ENCODE measurements around the gene KCTD13. TPM values are rescaled to one million over a fixed set of nuclear protein-coding genes. Genes with fewer than 3 reads are reported as not detected.
"Not testable (repeated sequence)": the region's sequence is repeated elsewhere in the genome, so short reads cannot be mapped to it uniquely, and the experiment has no call there.

Gene KCTD13
- total RNA-seq, 1 donor from 2014 or later = 6.9 TPM

DNA sequence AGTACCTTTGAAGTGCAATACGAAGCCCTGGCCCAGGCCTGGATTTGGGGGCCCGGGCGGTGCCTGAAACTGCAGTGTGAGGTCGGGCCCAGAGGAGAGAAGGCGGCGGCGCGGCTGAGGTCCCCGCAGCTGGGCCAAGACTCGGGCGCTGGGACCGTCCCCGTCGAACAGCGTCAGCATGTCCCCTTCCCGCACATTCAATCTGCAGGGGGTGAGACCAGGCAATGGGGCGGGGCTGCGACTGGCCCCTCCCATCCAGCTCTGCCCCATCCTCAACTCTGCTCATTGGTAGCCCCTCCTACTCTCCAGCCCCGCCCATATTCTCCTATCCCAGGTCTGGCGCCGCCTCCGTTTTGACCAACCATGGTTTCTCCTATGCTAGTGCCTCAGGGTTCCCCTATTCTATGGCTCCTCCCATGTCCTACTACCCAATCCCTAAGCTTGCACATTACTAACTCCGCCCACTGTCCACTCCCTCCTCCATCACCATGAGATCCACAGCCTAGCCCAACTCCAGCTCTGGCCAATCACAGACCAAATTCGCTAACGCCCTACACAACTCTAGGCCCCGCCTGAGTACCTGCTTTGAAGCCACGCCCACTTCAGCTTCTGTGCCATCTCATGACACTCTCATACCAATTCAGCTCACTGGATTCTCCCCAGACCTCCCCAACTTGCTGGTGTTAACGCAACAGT, 48.6 kb downstream of the KCTD13 start:
- DNase-seq = no peak

DNA sequence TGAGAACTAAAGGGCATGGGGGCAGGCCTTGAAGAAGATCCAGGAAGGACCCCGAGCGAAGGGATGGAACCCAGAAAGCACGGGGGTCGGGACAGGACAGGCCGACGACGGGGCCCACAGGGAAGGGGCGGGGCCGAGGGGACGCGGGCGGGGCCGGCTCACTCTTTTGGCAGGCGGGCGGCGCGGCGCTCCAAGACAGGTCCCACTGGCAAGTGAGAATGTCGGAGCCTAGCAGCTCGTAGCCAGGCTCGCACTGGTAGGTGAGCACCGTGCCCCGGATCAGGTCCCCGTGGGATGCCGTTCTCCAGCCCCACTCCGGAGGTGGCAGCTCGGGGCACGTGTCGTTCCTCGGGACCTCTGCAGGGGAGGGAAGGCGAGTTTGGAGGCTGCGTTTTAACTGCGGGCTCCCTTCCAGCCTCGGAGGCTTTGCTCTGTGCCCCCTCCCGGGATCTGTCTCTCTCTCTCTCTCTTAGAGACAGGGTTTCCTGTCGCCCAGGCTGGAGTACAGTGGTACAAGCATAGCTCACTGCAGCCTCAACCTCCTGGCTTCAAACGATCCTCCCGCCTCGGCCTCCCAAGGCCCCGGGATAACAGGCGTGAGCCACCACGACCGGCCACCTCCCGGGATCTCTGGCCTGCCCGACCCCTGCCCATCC, 49.3 kb downstream of the KCTD13 start:
- DNase-seq = no peak

DNA sequence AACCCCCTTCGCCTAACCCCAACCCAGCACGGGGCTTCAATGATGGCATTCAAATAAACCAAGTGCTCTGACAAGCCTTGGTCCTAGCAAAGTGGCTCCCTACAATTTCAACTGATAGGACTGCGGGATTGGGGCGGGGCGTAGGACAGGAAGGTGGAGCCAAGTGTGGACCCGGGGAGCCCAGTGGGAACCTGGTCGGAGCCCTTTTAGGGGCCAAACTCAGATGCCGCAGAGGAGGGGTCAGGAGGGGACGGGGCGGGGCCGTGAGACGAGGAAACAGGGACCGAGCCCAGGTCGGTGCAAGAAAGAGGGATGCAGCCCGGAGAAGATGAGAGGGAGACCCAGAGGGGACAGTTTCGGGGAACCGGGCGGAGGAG, 49.8 kb downstream of the KCTD13 start:
- DNase-seq = no peak

DNA sequence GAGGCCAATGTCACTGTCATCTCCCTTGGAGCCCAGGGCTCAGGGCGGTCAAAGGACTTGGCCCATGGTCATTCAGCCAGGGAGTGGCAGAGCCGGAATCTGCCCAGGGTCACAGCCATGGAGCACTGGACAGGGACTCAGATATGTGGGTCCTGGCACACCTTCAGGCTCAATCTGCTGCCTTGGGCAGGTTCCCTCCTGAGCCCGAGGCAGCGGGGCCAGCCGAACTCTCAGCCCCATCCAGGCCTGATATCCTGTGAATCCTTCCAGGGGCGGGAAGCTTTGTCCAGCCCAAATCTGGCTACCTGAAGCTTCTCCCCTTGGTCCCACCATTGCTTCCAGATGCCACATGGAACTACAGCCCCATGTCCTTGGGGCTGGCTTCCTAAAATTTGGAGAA, 50.8 kb downstream of the KCTD13 start:
- DNase-seq = no peak

DNA sequence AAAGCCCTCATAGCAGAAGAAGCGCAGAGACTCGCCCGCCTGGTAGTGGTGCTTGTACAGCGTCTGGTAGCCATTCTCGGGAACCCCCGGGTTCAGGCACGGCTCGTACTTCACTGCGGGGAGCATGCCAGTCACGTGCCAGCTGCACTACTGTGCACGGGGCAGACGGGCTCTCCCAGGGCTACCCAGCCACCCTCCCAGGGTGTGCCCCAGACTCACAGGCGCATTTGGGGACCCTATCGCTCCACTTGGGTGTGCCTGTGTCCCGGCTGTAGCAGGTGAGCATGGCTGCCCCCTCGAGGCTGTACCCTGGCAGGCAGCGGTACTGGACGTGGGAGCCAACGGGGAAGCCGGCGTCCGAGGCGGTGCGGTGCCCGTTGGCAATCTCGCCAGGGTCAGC, 52.7 kb downstream of the KCTD13 start:
- no peak for DNase-seq

DNA sequence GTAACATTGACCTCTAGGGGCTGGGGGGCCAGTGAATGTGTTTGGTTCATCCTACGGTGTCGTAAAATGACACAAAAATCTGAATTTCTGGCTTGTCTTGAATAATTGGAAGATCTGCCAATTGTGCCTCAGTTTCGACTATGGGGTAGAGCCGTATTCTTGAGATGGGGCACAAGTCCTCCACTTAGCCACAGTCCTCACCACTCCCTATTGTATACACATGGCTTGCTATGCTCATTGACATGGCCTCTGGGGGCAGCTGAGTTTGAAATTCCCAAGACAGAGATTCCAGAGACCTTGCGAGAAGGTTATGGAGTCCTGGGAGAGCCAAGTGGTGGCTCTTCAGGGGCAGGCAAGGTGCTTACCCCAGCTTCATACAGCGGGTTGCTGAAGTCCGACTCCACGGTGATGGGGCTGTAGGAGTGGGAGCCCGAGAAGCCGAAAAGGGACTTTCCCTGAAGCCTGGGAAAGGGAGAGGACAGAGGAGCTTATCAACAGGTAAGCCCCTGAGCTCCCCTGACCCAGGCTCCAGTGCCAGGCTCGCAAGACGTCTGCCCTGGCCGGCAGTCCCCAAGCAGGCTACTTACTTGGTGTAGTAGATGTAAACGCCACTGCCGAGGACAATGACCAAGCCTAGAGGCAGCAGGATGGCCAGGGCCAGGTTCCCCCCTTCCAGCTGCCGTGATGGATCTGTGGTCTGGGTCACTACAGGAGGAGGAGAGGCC, 54.0 kb downstream of the KCTD13 start:
- DNase-seq = no peak

DNA sequence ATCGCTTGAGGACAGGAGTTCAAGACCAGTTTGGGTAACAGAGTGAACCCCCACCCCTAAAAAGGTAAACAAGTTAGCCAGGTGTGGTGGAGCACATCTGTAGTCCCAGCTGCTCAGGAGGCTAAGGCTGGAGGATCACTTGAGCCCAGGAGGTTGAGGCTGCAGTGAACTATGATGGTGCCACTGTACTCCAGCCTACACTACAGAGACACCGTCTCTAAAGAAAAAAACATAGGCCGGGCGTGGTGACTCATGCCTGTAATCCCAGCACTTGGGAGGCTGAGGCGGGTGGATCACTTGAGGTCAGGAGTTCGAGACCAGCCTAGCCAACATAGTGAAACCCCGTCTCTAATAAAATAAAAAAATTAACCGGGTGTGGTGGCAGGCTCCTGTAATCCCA, 57.0 kb downstream of the KCTD13 start:
- not testable (repeated sequence) for DNase-seq

DNA sequence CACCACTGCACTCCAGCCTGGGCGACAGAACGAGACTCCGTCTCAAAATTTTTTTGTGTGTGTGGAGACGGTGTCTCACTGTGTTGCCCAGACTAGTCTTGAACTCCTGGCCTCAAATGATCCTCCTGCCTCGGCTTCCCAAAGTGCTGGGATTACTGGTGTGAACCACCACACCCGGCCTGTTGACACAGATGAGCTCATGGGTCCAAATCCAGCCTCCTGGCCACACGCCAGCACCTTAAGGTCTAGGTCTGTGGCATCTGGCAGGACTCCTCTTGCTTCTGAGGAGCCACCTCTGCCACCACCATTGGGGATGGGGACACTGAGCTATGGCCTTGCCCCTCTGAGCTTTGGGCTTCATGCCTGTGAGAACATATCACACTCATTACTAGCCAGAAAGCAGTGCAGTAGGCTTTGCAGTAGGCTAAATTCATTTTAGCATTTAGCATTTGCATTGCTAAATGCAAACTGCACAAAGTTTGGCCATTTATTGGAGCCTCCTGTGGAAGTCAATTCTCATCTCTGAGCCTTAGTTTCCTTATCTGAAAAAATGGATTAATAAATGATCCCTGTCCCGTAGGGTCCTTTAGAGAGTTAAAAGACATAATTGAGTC, 57.5 kb downstream of the KCTD13 start:
- no peak for DNase-seq

DNA sequence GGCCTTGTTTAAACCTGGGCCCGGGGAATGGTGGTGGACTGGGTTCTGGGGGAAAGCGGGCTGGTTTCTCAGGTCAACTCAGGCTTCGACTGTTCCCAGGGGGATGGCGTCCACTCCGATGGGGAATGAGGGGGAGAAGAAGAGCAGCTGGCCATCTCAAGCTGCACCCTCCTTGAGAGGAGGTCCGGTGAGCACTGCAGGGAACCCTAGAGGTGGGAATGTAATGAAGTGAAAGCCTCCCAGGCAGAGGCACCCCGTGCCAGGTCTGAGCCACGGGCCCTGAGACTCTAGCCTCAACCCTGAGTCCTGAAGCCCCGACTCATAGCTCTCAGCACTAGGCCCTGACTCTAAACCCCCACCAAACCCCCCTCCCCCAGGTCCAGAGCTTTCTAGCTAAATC, 61.8 kb downstream of the KCTD13 start:
- no peak for DNase-seq

DNA sequence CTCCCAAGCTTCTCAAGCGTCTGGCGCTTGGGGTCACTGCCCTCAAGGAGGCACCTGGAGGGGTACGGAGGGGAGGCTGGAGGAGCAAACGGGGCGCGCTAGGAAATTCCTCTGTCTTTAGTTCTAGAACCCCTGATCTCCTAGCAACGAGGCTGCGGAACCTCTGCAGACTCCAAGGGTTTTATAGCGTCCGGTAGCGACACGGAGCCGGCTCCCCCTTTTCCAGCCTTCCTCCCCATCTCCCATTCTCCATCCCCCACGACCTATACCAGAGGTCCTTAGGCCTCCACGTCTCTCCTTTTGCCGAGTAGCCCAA, 62.4 kb downstream of the KCTD13 start:
- no peak for DNase-seq

DNA sequence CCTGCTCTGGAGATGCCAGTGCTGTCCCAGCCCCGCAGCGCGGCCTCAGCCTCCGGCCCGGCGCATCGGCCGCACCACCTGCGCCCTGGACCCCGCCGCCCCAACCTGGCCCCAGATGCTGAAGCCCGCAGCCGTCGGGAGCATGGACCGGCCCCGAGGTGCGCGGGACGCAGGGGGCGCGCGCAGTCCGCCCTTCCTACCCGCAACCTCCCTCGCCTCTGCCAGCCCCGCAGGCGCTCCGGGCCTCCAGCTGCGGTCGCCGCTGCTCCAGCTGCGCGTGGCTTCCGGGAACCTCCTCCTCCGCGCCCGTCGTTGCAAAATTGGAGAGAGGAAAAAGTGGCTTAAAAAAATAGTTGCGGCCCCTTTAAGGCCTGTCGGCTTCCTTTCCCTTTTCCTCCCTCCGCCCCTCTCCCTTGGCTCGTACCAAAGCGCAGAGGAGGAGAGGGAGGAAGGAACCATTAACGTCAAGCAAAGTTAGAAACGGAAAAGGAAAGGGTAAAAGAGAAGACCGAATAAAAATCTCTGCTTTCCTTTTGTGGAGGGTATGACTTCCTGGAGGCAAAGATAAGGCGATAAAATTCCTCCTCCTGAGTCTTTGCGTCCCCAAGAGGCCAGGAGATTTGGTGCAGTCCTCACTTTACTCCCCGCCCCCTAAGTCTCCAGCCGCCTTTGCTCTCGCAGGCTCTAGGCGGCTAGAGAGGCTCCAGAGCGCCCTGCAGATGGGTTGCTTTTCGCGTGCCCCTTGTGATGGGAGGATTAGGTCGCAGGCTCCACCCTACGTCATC, 63.0 kb downstream of the KCTD13 start, which contains the start of gene CDIPT:
TSS of gene CDIPT (minus strand) at position 343 of the 785 bp plus-strand sequence. CDS start 369 bp downstream, outside the sequence.
- peak; percentile 96 for DNase-seq

DNA sequence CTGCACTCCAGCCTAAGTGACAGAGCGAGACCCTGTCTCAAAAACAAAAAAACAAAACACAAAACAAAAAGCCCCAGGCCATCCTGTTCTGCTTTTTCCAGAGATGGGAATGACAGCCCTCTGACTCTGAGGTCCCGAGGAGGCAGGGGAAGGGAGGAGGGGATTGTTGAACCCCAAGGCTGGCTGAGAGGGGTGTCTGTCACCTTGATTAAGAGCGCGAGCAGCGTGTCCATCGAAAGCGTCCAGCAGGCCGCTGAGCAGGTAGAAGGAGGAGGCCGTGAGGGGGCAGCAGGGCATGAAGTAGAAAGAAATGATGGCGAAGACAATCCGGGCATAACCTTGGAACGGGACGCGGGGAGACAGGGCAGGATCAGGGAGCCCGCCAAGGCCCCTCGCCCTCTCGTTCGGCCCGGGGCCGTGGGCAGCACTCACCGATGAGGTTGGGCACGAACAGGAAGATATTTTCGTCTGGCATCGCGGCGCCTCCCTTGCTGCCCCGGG, 63.6 kb downstream of the KCTD13 start:
- no peak for DNase-seq

DNA sequence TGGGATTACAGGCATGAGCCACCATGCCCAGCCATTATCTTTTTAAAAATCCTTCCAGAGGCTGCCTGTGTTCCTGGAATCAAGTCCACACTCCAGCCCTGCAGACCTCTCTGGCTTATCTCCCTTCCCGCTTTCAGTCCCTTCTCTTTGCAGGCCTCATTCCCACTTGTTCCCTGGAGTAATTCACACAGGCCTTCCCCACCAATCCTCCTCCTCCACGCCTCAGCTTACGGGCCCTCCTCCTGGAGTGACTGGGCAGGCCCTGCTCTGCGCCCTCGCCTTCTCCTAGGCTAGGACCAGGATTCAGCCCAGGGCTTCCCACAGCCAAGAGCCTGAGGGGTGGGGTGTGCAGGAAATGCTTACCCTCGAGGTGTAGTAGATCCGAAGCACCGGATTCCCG, 65.8 kb downstream of the KCTD13 start:
- no peak for DNase-seq

DNA sequence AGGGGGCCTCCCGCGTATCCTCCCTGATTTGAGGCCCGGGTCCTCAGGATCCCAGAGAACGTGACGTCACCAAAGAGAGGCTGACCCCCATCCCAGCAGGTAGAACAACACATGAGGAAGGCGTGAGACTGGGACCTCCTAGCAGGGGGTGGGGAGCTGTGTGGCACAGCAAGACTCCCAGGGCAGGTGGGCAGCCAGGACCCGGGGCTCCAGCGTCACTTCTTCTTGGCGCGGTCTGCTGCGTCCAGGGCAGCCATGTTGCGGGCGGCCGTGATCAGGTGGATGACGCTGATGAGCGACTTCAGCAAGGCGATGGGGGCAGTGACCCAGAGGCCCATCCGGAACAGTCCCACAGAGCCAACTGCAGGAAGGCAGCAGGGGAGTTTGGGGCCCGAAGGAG, 67.1 kb downstream of the KCTD13 start:
- no peak for DNase-seq

DNA sequence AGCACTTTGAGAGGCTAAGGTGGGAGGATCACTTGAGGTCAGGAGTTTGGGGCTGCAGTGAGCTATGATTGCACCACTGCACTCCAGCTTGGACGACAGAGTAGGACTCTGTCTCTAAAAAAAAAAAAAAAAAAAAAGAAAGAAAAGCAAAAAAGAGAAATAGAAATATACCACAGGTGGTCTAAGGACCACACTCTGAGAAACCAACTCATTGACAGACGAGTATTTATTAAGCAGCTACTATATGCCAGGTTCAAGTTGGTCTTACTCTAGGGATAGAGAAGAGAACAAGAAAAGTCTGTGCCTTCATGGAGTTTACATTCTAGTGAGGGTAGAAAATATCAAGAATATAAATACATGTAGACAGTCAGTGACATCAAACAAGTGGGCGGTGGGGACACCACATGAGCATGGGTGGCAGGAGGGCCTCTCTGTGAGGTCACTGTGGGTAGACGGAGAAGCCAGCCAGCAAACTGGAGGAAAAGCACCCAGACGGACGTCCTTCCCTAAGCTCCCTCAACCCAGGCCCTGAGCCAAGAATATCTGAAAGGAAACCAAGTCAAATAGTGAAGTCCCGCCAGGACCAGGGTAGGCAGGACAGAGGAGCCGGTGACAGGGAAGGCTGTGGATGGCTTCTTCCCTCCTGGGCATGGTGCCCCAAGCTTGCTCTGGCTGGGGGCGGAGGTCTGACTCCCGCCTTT, 67.7 kb downstream of the KCTD13 start:
- DNase-seq = no peak

DNA sequence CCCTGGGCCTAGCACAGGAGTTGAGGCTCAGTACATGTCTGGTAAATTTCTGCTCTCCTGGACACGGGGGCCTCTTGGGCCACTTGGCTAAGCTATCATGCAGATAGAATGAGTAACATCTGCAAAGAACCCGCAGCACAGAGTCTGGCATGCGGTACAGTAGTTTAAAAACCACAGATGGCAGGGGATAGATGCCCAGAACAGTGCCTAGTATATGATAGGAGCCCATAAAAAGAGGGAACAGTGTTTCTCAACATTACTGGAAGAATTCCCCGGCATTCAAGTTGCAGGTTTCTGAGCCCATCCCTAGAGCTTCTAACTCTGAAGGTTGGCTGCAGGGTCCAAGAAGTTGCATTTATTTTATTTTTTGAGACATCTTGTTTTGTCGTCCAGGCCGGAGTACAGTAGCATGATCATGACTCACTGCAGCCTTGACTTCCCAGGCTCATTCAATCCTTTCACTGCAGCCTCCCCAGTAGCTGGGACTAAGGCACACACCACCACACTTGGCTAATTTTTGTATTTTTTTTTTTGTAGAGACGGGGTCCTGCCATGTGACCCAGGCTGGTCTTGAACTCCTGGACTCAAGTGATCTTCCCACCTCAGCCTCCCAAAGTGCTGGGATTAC, 68.8 kb downstream of the KCTD13 start:
- DNase-seq = no peak

Other genes with a start within 250 kb of the KCTD13 start
- 16.1 TPM for gene QPRT, start 247.0 kb downstream of the KCTD13 start, total RNA-seq
- 0.99 TPM for gene C16orf54, start 180.2 kb downstream of the KCTD13 start, total RNA-seq
- not detected for gene ZG16, start 148.0 kb downstream of the KCTD13 start, total RNA-seq
- 40.7 TPM for gene KIF22, start 135.5 kb downstream of the KCTD13 start, total RNA-seq
- gene MAZ, start 119.7 kb downstream of the KCTD13 start, total RNA-seq = 93.1 TPM
- 3.6 TPM for gene PRRT2, start 114.0 kb downstream of the KCTD13 start, total RNA-seq
- 19.3 TPM for gene PAGR1, start 110.1 kb downstream of the KCTD13 start, total RNA-seq
- 24.9 TPM for gene MVP, start 105.8 kb downstream of the KCTD13 start, total RNA-seq
- gene CDIPT, start 63.0 kb downstream of the KCTD13 start, total RNA-seq = 31.1 TPM
- gene SEZ6L2, start 26.7 kb downstream of the KCTD13 start, total RNA-seq = 2.9 TPM
- gene ASPHD1, start 25.7 kb downstream of the KCTD13 start, total RNA-seq = 0.39 TPM
- 30.3 TPM for gene TMEM219, start 35.9 kb upstream of the KCTD13 start, total RNA-seq
- gene TAOK2, start 47.6 kb upstream of the KCTD13 start, total RNA-seq = 24.5 TPM
- gene HIRIP3, start 69.4 kb upstream of the KCTD13 start, total RNA-seq = 11.4 TPM
- 22.3 TPM for gene INO80E, start 70.0 kb upstream of the KCTD13 start, total RNA-seq
- 1.5 TPM for gene DOC2A, start 84.8 kb upstream of the KCTD13 start, total RNA-seq
- gene C16orf92, start 97.0 kb upstream of the KCTD13 start, total RNA-seq = not detected
- not detected for gene TLCD3B, start 105.0 kb upstream of the KCTD13 start, total RNA-seq
- gene ALDOA, start 139.5 kb upstream of the KCTD13 start, total RNA-seq = 345 TPM
- gene PPP4C, start 149.8 kb upstream of the KCTD13 start, total RNA-seq = 53.1 TPM
- 0.20 TPM for gene TBX6, start 165.7 kb upstream of the KCTD13 start, total RNA-seq
- 22.4 TPM for gene YPEL3, start 170.0 kb upstream of the KCTD13 start, total RNA-seq
- gene GDPD3, start 187.3 kb upstream of the KCTD13 start, total RNA-seq = 4.6 TPM
- gene MAPK3, start 197.0 kb upstream of the KCTD13 start, total RNA-seq = 13.3 TPM

Data from skin of body (tissue), 2 donors.